ENCODE data around the gene GOLGA5. TPM values are rescaled to one million over a fixed set of nuclear protein-coding genes. Genes with fewer than 3 reads are reported as not detected.

Gene GOLGA5
- total and polyA plus RNA-seq, 2 of the 13 experiments (the other 11 are each of a cell fraction or from before 2014, with no cell fraction given) = 31.0 to 40.0 TPM

- TF ChIP-seq ZNF646 (CRISPR knock-in tag; IDR thresholded peaks at IDR 0.05) (no peak), ZNF331 (CRISPR knock-in tag; IDR thresholded peaks at IDR 0.05) (peak; percentile 83), ZNF784 (CRISPR knock-in tag; IDR thresholded peaks at IDR 0.05; ENCODE audit: borderline replicate concordance) (peak; percentile 72; the same call in 1 of the 2 replicates), ZNF639 (CRISPR knock-in tag; conservative IDR thresholded peaks at IDR 0.05) (peak; percentile 91), SUZ12 (IDR thresholded peaks at IDR 0.05; ENCODE audit: low read depth, low read length) (no peak), EZH2 (conservative IDR thresholded peaks at IDR 0.05; ENCODE audit: low read depth, low read length) (no peak), HNRNPUL1 (IDR thresholded peaks at IDR 0.05; ENCODE audit: low read depth, low read length) (no peak), ZNF850 (CRISPR knock-in tag; conservative IDR thresholded peaks at IDR 0.05) (no peak), ZNF788 (CRISPR knock-in tag; IDR thresholded peaks at IDR 0.05; ENCODE audit: borderline replicate concordance) (peak; percentile 92), RARA (CRISPR knock-in tag; IDR thresholded peaks at IDR 0.05) (peak; percentile 7; the same call in 1 of the 2 replicates), NFATC3 (CRISPR knock-in tag; IDR thresholded peaks at IDR 0.05) (no peak; the same call in 1 of the 2 replicates), ZSCAN5A (CRISPR knock-in tag; IDR thresholded peaks at IDR 0.05; ENCODE audit: borderline replicate concordance) (peak; percentile 38; the same call in 1 of the 2 replicates), IKZF4 (CRISPR knock-in tag; IDR thresholded peaks at IDR 0.05; ENCODE audit: borderline replicate concordance, low read depth, not compliant biosample characterization) (peak; percentile 63), ZNF768 (CRISPR knock-in tag; IDR thresholded peaks at IDR 0.05) (peak; percentile 40; the same call in 1 of the 2 replicates), FOXP4 (CRISPR knock-in tag; IDR thresholded peaks at IDR 0.05) (no peak; the same call in 1 of the 2 replicates), BORCS8-MEF2B (CRISPR knock-in tag; IDR thresholded peaks at IDR 0.05) (no peak)
These were observed at the start of gene GOLGA5 (continued) for GRCh38 chr14:92793709-92794546.

Measured in HepG2 (cell line).